SK-N-SH (cell line): ENCODE data around the gene KIF19. TPM values are rescaled to one million over a fixed set of nuclear protein-coding genes. Genes with fewer than 3 reads are reported as not detected.

Experiments
- CTCF ChIA-PET: fragments of 300-600, 350-600 bp; formaldehyde crosslinking; extraction: SDS; loops from one replicate; lab custom pipeline; 2021; lab: Yijun Ruan, JAX
- POLR2A ChIA-PET: fragments of 350-600 bp; sonication (Branson Sonifier 250); formaldehyde crosslinking; extraction: SDS; loops from one replicate; lab custom pipeline; 2020; ENCODE audit warnings: antibody characterized with exemption, inconsistent platforms; lab: Yijun Ruan, JAX
- DNase-seq: peaks from one replicate; pipeline ENCODE4 v3.0.0; 2012
- H2AFZ ChIP-seq: fragments of 200-600 bp; sonication (generic); 2 replicates; pipeline ENCODE4 v1.8.1; 2016; ENCODE audit warnings: antibody characterized with exemption, mild to moderate bottlenecking, low read depth
- H3F3A ChIP-seq: fragments of 200-600 bp; sonication (generic); replicated peaks from 2 replicates; pipeline ENCODE3; 2016; ENCODE audit warnings: antibody characterized with exemption, mild to moderate bottlenecking; ENCODE audit not compliant: insufficient read depth
- H3K27ac ChIP-seq, 2 experiments: fragments of 200-500 bp in 1 of 2; fragments of 200-600 bp in 1 of 2; sonication (Bioruptor generic) in 1 of 2; sonication (generic), shearing (Covaris generic) in 1 of 2; 2 replicates each; pipeline versions ENCODE4 v1.5.1 to v1.6.1; 2014 to 2016; ENCODE audit warnings: low read depth in 2 of 2, inconsistent platforms in 1 of 2, low read length in 1 of 2, mild to moderate bottlenecking in 1 of 2, mixed read lengths in 1 of 2
- H3K27me3 ChIP-seq: fragments of 200-600 bp; sonication (generic), shearing (Covaris generic); 2 replicates; pipeline ENCODE4 v1.6.1; 2016; ENCODE audit warnings: mixed run types; ENCODE audit not compliant: insufficient read depth
- H3K36me3 ChIP-seq, 2 experiments: fragments of 200-500 bp in 1 of 2; fragments of 200-600 bp in 1 of 2; sonication (Bioruptor generic) in 1 of 2; sonication (generic) in 1 of 2; replicated peaks in 1 of 2; 2 replicates each; pipeline versions ENCODE3 to v1.5.1; 2014 to 2016; ENCODE audit warnings: low read length in 1 of 2, mild to moderate bottlenecking in 1 of 2; ENCODE audit not compliant: insufficient read depth in 2 of 2, control insufficient read depth in 1 of 2
- H3K4me1 ChIP-seq, 2 experiments: fragments of 200-500 bp in 1 of 2; fragments of 200-600 bp in 1 of 2; sonication (Bioruptor generic) in 1 of 2; sonication (generic), shearing (Covaris generic) in 1 of 2; 2 replicates each; pipeline versions ENCODE4 v1.5.1 to v1.6.1; 2014 to 2016; ENCODE audit warnings: low read depth in 1 of 2, low read length in 1 of 2, mixed run types in 1 of 2; ENCODE audit not compliant: insufficient read depth in 2 of 2, control insufficient read depth in 1 of 2
- H3K4me2 ChIP-seq: fragments of 200-600 bp; sonication (generic), shearing (Covaris generic); 2 replicates; pipeline ENCODE4 v1.6.1; 2017; ENCODE audit warnings: mixed run types
- H3K4me3 ChIP-seq, 2 experiments: fragments of 200-500 bp in 1 of 2; fragments of 200-600 bp in 1 of 2; sonication (Bioruptor generic) in 1 of 2; sonication (generic), shearing (Covaris generic) in 1 of 2; 2 replicates each; pipeline versions ENCODE4 v1.5.1 to v1.8.1; 2014 to 2016; ENCODE audit warnings: low read depth in 2 of 2, inconsistent platforms in 1 of 2, low read length in 1 of 2, mild to moderate bottlenecking in 1 of 2, mixed read lengths in 1 of 2, moderate library complexity in 1 of 2
- H3K79me2 ChIP-seq: fragments of 200-600 bp; sonication (generic); 2 replicates; pipeline ENCODE4 v1.8.1; 2017; ENCODE audit warnings: mild to moderate bottlenecking; ENCODE audit not compliant: insufficient read depth
- H3K9ac ChIP-seq: fragments of 200-600 bp; sonication (generic); 2 replicates; pipeline ENCODE4 v1.6.1; 2017; ENCODE audit warnings: mixed run types
- H3K9me2 ChIP-seq: fragments of 200-600 bp; sonication (generic); 2 replicates; pipeline ENCODE4 v1.6.1; 2017; ENCODE audit warnings: mixed run types
- H3K9me3 ChIP-seq: fragments of 200-600 bp; sonication (generic); 2 replicates; pipeline ENCODE4 v1.6.1; 2017; ENCODE audit warnings: mixed run types, mild to moderate bottlenecking, moderate library complexity
- H4K20me1 ChIP-seq: fragments of 200-600 bp; sonication (generic); 2 replicates; pipeline ENCODE4 v1.6.1; 2017; ENCODE audit warnings: mild to moderate bottlenecking, mixed run types; ENCODE audit not compliant: insufficient read depth
- ELF1 ChIP-seq: IDR thresholded peaks from 2 replicates; pipeline ENCODE4 v1.4.0; 2012
- EZH2phosphoT487 ChIP-seq: fragments of 200-600 bp; sonication (generic); IDR thresholded peaks from 2 replicates; pipeline ENCODE4 v1.6.1; 2017; ENCODE audit warnings: low read depth, mixed run types, mild to moderate bottlenecking, antibody characterized with exemption, moderate library complexity, borderline replicate concordance
- FOXM1 ChIP-seq: IDR thresholded peaks from 2 replicates; pipeline ENCODE4 v1.4.0; 2012; ENCODE audit warnings: low read depth, mild to moderate bottlenecking
- RCOR1 ChIP-seq: fragments of 150-350 bp; IDR thresholded peaks from 2 replicates; pipeline ENCODE4 v1.6.1; 2017; ENCODE audit warnings: antibody characterized with exemption, low read length
- TCF12 ChIP-seq: IDR thresholded peaks from 2 replicates; pipeline ENCODE4 v1.4.0; 2012
- YY1 ChIP-seq: IDR thresholded peaks from 2 replicates; pipeline ENCODE4 v1.4.0; 2012; ENCODE audit warnings: low read depth, mild to moderate bottlenecking
- WGBS: methylation state at CpG from one replicate; pipeline ENCODE4 v1.1.6; 2017; ENCODE audit warnings: low lambda C conversion rate; 5-methylcytosine and 5-hydroxymethylcytosine counted together
- polyA plus RNA-seq, 3 experiments: library from polyadenylated mRNA; depleted of rRNA; stranded (reverse); fragments of >200 nt; gene quantifications; 2 replicates each; pipeline ENCODE4 v1.2.3, GENCODE V29; 2012
- TF ChIP-seq, protein P1 (sequence below): IDR thresholded peaks from 2 replicates; pipeline ENCODE4 v1.4.0; 2012; ENCODE audit warnings: low read depth
- TF ChIP-seq, protein P2 (sequence below): fragments of 200-600 bp; sonication (generic); IDR thresholded peaks from 2 replicates; pipeline ENCODE4 v1.6.1; 2017; ENCODE audit warnings: antibody characterized with exemption, mild to moderate bottlenecking, moderate library complexity
- TF ChIP-seq, protein P3 (sequence below): IDR thresholded peaks from 2 replicates; pipeline ENCODE4 v1.4.0; 2012; ENCODE audit warnings: low read depth, borderline replicate concordance
- TF ChIP-seq, protein P4 (sequence below): fragments of 150-350 bp; IDR thresholded peaks from 2 replicates; pipeline ENCODE4 v1.6.1; 2017; ENCODE audit warnings: antibody characterized with exemption, low read length, low read depth, borderline replicate concordance
- TF ChIP-seq, protein P5 (sequence below): IDR thresholded peaks from 2 replicates; pipeline ENCODE4; 2012
- TF ChIP-seq, protein P6 (sequence below): IDR thresholded peaks from 2 replicates; pipeline ENCODE4 v1.6.1; 2012; ENCODE audit warnings: mild to moderate bottlenecking, low read depth, low read length, moderate library complexity

Gene KIF19
- polyA plus RNA-seq, 1 of the 3 experiments (the other 2 are of a cell fraction): not detected

DNA sequence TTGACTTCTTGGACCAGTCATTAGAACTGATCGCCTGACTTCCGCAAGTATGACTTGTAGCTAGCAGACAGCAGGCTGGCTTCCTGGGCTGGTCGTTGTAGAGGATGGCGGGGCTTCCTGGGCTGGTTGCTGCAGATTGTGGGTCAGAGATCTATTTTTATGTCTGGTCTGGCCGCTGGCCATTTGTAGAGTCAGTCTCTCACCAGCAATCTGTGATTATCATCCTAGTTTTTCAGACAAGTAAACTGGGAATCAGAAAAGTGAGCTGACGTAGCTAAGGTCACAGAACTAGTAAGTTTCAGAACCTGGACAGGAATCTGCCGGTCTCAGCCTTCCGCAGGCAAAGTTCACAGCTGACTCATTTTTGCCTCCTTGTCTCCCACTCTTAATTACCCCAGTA, 60.4 kb downstream of the KIF19 start:
- Histone ChIP-seq H3K4me1 (no peaks in the 10 kb centered on the region), H3F3A (no peaks in the 10 kb centered on the region), H3K9ac (no peak overlapping the region)
- TF ChIP-seq, protein P1, sequence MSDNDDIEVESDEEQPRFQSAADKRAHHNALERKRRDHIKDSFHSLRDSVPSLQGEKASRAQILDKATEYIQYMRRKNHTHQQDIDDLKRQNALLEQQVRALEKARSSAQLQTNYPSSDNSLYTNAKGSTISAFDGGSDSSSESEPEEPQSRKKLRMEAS: no peak
- no peak for TF ChIP-seq ELF1
- TF ChIP-seq EZH2phosphoT487: no peak
- no peak for TF ChIP-seq RCOR1
- TF ChIP-seq FOXM1: no peak
- TF ChIP-seq, protein P2, sequence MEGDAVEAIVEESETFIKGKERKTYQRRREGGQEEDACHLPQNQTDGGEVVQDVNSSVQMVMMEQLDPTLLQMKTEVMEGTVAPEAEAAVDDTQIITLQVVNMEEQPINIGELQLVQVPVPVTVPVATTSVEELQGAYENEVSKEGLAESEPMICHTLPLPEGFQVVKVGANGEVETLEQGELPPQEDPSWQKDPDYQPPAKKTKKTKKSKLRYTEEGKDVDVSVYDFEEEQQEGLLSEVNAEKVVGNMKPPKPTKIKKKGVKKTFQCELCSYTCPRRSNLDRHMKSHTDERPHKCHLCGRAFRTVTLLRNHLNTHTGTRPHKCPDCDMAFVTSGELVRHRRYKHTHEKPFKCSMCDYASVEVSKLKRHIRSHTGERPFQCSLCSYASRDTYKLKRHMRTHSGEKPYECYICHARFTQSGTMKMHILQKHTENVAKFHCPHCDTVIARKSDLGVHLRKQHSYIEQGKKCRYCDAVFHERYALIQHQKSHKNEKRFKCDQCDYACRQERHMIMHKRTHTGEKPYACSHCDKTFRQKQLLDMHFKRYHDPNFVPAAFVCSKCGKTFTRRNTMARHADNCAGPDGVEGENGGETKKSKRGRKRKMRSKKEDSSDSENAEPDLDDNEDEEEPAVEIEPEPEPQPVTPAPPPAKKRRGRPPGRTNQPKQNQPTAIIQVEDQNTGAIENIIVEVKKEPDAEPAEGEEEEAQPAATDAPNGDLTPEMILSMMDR: no peak
- TF ChIP-seq, protein P3, sequence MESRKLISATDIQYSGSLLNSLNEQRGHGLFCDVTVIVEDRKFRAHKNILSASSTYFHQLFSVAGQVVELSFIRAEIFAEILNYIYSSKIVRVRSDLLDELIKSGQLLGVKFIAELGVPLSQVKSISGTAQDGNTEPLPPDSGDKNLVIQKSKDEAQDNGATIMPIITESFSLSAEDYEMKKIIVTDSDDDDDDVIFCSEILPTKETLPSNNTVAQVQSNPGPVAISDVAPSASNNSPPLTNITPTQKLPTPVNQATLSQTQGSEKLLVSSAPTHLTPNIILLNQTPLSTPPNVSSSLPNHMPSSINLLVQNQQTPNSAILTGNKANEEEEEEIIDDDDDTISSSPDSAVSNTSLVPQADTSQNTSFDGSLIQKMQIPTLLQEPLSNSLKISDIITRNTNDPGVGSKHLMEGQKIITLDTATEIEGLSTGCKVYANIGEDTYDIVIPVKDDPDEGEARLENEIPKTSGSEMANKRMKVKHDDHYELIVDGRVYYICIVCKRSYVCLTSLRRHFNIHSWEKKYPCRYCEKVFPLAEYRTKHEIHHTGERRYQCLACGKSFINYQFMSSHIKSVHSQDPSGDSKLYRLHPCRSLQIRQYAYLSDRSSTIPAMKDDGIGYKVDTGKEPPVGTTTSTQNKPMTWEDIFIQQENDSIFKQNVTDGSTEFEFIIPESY: no peak
- TF ChIP-seq, protein P4, sequence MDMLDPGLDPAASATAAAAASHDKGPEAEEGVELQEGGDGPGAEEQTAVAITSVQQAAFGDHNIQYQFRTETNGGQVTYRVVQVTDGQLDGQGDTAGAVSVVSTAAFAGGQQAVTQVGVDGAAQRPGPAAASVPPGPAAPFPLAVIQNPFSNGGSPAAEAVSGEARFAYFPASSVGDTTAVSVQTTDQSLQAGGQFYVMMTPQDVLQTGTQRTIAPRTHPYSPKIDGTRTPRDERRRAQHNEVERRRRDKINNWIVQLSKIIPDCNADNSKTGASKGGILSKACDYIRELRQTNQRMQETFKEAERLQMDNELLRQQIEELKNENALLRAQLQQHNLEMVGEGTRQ: no peak
- TF ChIP-seq, all 33 proteins: peak for 0
- no peak overlapping the region for H2AFZ ChIP-seq
- H4K20me1 ChIP-seq: no peaks in the 10 kb centered on the region
- no peaks in the 10 kb centered on the region for H3K9me2 ChIP-seq
- H3K79me2 ChIP-seq: no peaks in the 10 kb centered on the region
- H3K27me3 ChIP-seq: no peaks in the 10 kb centered on the region
- ChIA-PET CTCF (interaction anchor here (1.1 to 1.8 kb wide), 2 partner anchors 13 to 18 kb away, joined by 3 to 13 read pairs; partner anchors contain the start of gene GPR142), POLR2A (no interaction called here)
- no peaks in the 10 kb centered on the region for H3K36me3 ChIP-seq
- H3K4me2 ChIP-seq: no peak overlapping the region
- H3K4me3 ChIP-seq: no peak overlapping the region
- no peak overlapping the region for H3K27ac ChIP-seq
- no peak for DNase-seq
- no peaks in the 10 kb centered on the region for H3K9me3 ChIP-seq
- WGBS: 54% methylated on average over 8 of the region's 8 CpGs

DNA sequence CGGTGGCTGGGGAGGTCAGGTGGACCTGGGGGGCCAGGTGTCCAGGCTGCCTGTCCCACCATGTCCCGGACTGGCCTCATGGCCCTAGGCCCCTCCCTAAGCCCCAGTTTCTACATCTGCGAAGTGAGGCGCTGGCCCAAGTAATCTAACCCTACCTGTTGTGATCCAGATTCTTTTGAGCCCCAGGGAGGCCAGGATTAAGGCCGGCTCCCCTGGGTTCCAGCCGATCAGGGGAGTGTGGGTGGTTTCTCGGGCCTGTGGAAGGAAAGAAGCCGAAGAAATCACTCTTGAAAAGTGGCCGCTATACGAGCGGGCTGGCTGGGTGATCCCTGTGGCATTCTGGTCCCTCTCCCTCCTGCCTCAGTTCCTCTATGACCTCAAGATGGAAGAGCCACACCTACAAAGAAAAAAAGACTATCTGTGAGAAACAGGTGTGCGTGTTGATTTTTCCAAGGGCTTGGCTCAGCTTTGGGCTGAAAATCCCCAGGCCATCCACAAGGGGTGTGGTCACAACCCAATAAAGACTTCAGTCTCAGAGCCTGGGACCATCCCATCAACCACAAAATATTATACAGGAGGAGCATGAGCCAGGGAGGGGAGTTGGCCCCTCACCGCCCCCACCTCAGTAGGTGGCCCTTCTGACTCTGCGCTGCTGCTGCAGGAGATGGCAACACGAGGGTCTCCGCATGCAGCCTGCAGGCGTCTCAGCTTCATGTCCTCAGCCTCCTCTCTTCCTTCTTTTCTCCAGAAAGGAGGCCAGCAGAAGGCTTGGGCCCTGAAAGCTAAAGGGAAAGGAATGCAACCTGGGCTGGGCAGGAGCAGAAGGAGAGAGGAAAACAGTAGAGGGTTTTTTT, 61.6 kb downstream of the KIF19 start:
- Histone ChIP-seq H4K20me1 (no peaks in the 10 kb centered on the region), H3K9me3 (no peaks in the 10 kb centered on the region), H3K9me2 (no peaks in the 10 kb centered on the region), H3K9ac (no peak overlapping the region), H3K27me3 (no peaks in the 10 kb centered on the region), H3K27ac (no peak overlapping the region), H3K4me3 (no peak overlapping the region), H3K79me2 (no peaks in the 10 kb centered on the region), H3K4me2 (no peak overlapping the region), H3F3A (no peaks in the 10 kb centered on the region), H3K4me1 (no peaks in the 10 kb centered on the region), H2AFZ (no peak overlapping the region), H3K36me3 (no peaks in the 10 kb centered on the region)
- ChIA-PET CTCF (interaction anchor here (1.1 to 2.8 kb wide), 5 partner anchors 8 to 70 kb away, joined by 3 to 25 read pairs (median 5); partner anchors contain the start of genes BTBD17 and GPR142), POLR2A (no interaction called here)
- WGBS: 60% methylated on average over 17 of the region's 17 CpGs
- DNase-seq: no peak
- TF ChIP-seq TCF12: no peak
- TF ChIP-seq, protein P3: no peak
- TF ChIP-seq ELF1: no peak
- TF ChIP-seq, protein P1: no peak
- TF ChIP-seq, protein P5, sequence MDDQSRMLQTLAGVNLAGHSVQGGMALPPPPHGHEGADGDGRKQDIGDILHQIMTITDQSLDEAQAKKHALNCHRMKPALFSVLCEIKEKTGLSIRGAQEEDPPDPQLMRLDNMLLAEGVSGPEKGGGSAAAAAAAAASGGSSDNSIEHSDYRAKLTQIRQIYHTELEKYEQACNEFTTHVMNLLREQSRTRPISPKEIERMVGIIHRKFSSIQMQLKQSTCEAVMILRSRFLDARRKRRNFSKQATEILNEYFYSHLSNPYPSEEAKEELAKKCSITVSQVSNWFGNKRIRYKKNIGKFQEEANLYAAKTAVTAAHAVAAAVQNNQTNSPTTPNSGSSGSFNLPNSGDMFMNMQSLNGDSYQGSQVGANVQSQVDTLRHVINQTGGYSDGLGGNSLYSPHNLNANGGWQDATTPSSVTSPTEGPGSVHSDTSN: no peak
- TF ChIP-seq YY1: no peak
- TF ChIP-seq, protein P6, sequence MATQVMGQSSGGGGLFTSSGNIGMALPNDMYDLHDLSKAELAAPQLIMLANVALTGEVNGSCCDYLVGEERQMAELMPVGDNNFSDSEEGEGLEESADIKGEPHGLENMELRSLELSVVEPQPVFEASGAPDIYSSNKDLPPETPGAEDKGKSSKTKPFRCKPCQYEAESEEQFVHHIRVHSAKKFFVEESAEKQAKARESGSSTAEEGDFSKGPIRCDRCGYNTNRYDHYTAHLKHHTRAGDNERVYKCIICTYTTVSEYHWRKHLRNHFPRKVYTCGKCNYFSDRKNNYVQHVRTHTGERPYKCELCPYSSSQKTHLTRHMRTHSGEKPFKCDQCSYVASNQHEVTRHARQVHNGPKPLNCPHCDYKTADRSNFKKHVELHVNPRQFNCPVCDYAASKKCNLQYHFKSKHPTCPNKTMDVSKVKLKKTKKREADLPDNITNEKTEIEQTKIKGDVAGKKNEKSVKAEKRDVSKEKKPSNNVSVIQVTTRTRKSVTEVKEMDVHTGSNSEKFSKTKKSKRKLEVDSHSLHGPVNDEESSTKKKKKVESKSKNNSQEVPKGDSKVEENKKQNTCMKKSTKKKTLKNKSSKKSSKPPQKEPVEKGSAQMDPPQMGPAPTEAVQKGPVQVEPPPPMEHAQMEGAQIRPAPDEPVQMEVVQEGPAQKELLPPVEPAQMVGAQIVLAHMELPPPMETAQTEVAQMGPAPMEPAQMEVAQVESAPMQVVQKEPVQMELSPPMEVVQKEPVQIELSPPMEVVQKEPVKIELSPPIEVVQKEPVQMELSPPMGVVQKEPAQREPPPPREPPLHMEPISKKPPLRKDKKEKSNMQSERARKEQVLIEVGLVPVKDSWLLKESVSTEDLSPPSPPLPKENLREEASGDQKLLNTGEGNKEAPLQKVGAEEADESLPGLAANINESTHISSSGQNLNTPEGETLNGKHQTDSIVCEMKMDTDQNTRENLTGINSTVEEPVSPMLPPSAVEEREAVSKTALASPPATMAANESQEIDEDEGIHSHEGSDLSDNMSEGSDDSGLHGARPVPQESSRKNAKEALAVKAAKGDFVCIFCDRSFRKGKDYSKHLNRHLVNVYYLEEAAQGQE: no peak
